HL-60 (cell line): ENCODE data around the gene HPSE2.

ENCODE experiments used
- POLR2AphosphoS5 ChIP-seq: IDR thresholded peaks from 2 replicates; pipeline ENCODE4 v1.6.1; 2012; ENCODE audit warnings: low read depth
- TF ChIP-seq, protein P1 (sequence below): IDR thresholded peaks from one replicate; pipeline ENCODE4 v1.5.1; 2011; ENCODE audit warnings: low read length, control low read depth, inconsistent platforms; ENCODE audit not compliant: insufficient read depth
- TF ChIP-seq, protein P2 (sequence below): IDR thresholded peaks from 2 replicates; pipeline ENCODE4 v1.6.1; 2012; ENCODE audit warnings: low read depth; ENCODE audit not compliant: insufficient replicate concordance

DNA sequence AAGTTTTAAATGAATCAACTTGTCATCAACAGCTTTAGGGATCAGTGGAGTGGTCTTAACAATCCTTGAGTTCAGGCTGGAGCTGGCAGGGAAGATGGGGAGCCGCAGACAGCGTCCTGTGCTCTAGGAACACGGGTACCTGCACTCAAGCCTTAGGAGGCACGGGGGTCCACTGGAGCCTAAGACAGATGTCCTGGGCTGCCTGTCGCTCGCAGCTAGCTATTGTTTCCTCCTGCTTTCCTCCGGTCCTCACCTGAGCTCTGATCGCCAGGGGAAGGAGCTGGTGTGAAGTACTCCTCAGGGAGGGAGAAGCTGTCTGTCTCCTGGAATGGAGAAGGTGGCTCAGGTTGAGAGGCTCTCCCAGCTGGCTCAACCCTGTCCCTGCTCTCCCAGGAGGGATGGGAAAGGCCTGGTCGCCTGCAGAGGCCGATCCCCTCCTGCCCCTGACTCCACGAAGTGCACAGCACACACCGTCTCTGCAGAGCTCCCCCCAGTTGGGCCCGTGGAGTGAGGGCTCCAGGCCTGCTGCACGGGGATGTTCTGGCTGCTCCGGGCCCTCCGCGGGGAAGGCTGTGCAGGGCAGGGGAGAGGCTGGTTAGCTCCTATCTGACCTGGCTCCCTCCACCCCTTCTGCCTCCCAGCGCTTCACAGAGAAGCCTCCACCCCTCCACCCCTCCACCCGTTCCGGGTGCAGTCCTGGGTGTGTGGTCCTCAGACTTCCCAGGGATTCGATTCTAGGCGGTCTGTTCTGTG, 806.2 kb downstream of the HPSE2 start:
- TF ChIP-seq, protein P1, sequence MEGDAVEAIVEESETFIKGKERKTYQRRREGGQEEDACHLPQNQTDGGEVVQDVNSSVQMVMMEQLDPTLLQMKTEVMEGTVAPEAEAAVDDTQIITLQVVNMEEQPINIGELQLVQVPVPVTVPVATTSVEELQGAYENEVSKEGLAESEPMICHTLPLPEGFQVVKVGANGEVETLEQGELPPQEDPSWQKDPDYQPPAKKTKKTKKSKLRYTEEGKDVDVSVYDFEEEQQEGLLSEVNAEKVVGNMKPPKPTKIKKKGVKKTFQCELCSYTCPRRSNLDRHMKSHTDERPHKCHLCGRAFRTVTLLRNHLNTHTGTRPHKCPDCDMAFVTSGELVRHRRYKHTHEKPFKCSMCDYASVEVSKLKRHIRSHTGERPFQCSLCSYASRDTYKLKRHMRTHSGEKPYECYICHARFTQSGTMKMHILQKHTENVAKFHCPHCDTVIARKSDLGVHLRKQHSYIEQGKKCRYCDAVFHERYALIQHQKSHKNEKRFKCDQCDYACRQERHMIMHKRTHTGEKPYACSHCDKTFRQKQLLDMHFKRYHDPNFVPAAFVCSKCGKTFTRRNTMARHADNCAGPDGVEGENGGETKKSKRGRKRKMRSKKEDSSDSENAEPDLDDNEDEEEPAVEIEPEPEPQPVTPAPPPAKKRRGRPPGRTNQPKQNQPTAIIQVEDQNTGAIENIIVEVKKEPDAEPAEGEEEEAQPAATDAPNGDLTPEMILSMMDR = no peak
- no peak for TF ChIP-seq POLR2AphosphoS5
- TF ChIP-seq, protein P2, sequence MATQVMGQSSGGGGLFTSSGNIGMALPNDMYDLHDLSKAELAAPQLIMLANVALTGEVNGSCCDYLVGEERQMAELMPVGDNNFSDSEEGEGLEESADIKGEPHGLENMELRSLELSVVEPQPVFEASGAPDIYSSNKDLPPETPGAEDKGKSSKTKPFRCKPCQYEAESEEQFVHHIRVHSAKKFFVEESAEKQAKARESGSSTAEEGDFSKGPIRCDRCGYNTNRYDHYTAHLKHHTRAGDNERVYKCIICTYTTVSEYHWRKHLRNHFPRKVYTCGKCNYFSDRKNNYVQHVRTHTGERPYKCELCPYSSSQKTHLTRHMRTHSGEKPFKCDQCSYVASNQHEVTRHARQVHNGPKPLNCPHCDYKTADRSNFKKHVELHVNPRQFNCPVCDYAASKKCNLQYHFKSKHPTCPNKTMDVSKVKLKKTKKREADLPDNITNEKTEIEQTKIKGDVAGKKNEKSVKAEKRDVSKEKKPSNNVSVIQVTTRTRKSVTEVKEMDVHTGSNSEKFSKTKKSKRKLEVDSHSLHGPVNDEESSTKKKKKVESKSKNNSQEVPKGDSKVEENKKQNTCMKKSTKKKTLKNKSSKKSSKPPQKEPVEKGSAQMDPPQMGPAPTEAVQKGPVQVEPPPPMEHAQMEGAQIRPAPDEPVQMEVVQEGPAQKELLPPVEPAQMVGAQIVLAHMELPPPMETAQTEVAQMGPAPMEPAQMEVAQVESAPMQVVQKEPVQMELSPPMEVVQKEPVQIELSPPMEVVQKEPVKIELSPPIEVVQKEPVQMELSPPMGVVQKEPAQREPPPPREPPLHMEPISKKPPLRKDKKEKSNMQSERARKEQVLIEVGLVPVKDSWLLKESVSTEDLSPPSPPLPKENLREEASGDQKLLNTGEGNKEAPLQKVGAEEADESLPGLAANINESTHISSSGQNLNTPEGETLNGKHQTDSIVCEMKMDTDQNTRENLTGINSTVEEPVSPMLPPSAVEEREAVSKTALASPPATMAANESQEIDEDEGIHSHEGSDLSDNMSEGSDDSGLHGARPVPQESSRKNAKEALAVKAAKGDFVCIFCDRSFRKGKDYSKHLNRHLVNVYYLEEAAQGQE = no peak
